Measurements from ENCODE around the gene CDKN1C.

CDKN1C gene

DNA sequence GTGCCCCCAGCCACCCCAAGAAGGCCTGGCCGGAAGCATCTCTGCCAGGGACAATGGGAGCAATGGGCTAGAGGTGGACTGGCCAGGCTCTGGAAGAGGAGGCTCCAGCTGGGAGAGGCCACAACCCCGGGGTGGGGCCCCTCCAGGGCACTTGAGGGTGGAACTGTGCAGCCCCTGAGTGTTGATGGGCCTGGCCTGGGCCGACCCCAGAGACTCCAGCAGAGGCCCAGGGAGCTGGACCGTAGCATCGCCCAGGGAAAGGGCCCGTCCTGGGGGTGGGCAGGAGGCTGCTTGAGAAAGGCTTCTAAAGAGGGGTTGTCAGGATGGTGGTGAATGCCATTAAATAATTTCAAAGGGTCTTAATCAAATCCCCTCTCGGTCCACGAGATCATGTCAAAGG lies 30.4 kb downstream of the CDKN1C start:
- no peak overlapping the region for H3K4me3 ChIP-seq
- intact Hi-C loops (cut with DNase I; ENCODE audit: low total_unique reads): no loop called here

DNA sequence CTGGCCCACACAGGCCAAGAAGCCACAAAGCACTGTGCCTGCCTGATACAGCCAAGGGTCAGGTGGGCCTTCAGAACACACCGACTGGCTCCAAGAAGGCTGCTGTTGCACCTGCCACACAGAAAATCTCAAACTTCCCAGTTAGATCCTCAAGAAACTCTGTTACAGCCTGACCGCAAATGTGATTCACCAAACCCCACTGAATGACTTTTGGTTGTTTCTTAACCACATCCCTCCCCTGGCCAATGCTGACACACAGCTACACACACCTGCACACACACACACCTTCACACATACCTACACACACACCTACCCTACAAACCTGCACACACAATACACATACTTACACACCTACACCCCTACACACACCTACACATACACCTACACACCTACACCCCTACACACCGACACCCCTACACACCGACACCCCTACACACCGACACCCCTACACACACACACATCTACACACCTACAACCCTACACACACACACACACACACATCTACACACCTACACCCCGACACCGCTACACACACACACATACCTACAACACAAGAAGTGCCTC lies 31.5 kb downstream of the CDKN1C start:
- TF ChIP-seq, protein P1, sequence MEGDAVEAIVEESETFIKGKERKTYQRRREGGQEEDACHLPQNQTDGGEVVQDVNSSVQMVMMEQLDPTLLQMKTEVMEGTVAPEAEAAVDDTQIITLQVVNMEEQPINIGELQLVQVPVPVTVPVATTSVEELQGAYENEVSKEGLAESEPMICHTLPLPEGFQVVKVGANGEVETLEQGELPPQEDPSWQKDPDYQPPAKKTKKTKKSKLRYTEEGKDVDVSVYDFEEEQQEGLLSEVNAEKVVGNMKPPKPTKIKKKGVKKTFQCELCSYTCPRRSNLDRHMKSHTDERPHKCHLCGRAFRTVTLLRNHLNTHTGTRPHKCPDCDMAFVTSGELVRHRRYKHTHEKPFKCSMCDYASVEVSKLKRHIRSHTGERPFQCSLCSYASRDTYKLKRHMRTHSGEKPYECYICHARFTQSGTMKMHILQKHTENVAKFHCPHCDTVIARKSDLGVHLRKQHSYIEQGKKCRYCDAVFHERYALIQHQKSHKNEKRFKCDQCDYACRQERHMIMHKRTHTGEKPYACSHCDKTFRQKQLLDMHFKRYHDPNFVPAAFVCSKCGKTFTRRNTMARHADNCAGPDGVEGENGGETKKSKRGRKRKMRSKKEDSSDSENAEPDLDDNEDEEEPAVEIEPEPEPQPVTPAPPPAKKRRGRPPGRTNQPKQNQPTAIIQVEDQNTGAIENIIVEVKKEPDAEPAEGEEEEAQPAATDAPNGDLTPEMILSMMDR (IDR thresholded peaks at IDR 0.05): no peak
- H3K4me3 ChIP-seq: no peak overlapping the region
- intact Hi-C loops (cut with DNase I; ENCODE audit: low total_unique reads): no loop called here
- peaks cover 0 to 8% of the 10 kb centered on the region in 2 donors for H3K27me3 ChIP-seq
- no peak overlapping the region for H3K27ac ChIP-seq
- H3K9me3 ChIP-seq: no peaks in the 10 kb centered on the region
- DNase-seq: no peak
- H3K36me3 ChIP-seq: no peaks in the 10 kb centered on the region
- no peaks in the 10 kb centered on the region for H3K4me1 ChIP-seq

More for the DNA sequence above, 30.4 kb downstream of the CDKN1C start:
- TF ChIP-seq, protein P1 (IDR thresholded peaks at IDR 0.05): no peak
- H3K27ac ChIP-seq: no peak overlapping the region
- H3K27me3 ChIP-seq: peaks cover 0 to 6% of the 10 kb centered on the region in 2 donors
- H3K4me1 ChIP-seq: no peaks in the 10 kb centered on the region
- no peaks in the 10 kb centered on the region for H3K9me3 ChIP-seq
- no peaks in the 10 kb centered on the region for H3K36me3 ChIP-seq
- no peak for DNase-seq

DNA sequence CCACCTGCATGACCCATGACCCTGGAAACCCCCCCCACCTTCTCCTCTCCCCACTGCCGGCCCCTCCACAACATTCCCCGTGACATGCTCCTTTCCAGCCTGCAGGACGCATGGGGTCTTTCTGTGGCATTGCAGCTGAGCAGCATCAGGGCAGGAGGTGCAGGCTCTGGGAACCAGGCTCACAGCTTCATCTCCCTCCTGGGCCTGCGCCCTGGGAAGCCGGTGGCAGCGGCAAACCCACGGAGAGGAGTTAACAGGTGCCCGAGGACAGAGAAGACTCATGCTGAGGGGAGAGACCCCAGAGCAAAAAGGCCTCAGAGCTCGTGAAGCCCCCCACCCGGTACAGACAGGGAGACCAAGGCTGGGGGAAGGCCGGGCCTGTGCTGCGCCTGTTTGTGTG lies 32.2 kb downstream of the CDKN1C start:
- H3K27ac ChIP-seq: no peak overlapping the region
- no peak for DNase-seq
- peaks cover 0 to 8% of the 10 kb centered on the region in 2 donors for H3K27me3 ChIP-seq
- intact Hi-C loops (cut with DNase I; ENCODE audit: low total_unique reads): no loop called here
- H3K9me3 ChIP-seq: no peaks in the 10 kb centered on the region
- TF ChIP-seq, protein P1 (IDR thresholded peaks at IDR 0.05): no peak
- H3K36me3 ChIP-seq: no peaks in the 10 kb centered on the region
- no peaks in the 10 kb centered on the region for H3K4me1 ChIP-seq
- H3K4me3 ChIP-seq: no peak overlapping the region

DNA sequence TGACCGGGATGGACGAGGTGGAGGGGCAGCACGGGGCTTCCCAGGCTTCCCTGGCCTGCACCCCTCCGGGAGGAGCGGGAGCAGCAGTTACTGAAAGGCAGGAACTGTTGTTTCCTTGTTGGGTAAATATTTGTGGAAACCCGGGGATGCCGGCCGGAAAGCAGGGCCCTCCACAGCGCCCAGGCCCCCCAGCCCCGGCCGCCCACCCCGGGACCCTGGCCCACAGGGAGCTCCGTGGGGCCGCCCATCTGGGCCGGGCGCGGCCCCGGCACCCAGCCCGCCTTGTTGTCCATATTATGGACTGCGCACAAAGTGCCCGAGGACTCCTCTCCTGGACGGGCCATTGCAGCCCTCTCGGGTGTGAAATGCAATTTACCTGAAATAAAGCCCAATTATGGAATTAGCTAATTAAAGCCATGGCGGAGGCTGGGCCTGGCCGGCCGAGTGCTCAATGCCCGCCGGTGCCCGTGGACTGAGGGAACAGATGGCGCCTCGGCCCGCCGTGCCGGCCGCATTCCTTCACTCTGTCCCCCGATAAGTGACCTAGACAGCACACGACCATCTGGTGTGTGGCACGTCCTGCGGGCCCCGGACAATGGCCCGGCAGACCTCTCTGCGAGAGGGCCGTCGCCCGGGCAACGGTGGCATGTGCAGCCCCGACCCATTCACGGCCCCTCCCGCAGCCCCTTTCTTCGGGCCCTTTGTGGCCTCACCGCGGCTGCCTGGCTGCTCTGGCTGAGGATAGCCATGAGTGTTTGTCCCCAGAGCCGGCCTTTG lies 35.4 kb downstream of the CDKN1C start:
- no peak for DNase-seq
- Histone ChIP-seq H3K4me1 (no peaks in the 10 kb centered on the region), H3K27me3 (peaks cover 0 to 10% of the 10 kb centered on the region in 2 donors), H3K27ac (no peak overlapping the region), H3K36me3 (no peaks in the 10 kb centered on the region), H3K9me3 (no peaks in the 10 kb centered on the region), H3K4me3 (no peak overlapping the region)
- intact Hi-C loops (cut with DNase I; ENCODE audit: low total_unique reads): no loop called here
- TF ChIP-seq, protein P1 (IDR thresholded peaks at IDR 0.05): no peak

DNA sequence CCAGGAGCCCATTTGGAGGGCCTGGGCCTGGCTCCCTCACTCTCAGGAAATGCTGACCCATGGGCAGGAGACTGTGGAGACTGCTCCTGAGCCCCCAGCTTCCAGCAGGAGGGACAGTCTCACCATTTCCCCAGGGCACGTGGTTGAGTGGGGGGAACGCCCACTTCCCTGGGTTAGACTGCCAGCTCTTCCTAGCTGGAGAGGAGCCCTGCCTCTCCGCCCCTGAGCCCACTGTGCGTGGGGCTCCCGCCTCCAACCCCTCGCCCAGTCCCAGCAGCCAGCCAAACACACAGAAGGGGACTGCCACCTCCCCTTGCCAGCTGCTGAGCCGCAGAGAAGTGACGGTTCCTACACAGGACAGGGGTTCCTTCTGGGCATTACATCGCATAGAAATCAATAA lies 37.1 kb downstream of the CDKN1C start:
- no peaks in the 10 kb centered on the region for H3K9me3 ChIP-seq
- TF ChIP-seq, protein P1 (IDR thresholded peaks at IDR 0.05): no peak
- H3K4me3 ChIP-seq: no peak overlapping the region
- no peaks in the 10 kb centered on the region for H3K36me3 ChIP-seq
- intact Hi-C loops (cut with DNase I; ENCODE audit: low total_unique reads): no loop called here
- no peak for DNase-seq
- H3K4me1 ChIP-seq: no peaks in the 10 kb centered on the region
- H3K27ac ChIP-seq: no peak overlapping the region
- peaks cover 0 to 10% of the 10 kb centered on the region in 2 donors for H3K27me3 ChIP-seq

Data from tibial artery (tissue), 4 donors.